ENCODE data around the gene PRSS38.

- no peak for TF ChIP-seq CTCF (conservative IDR thresholded peaks at IDR 0.05)
- no peak for TF ChIP-seq EZH2 (IDR thresholded peaks at IDR 0.05; ENCODE audit: low read depth)
Observed at GRCh38 chr1:227886503-227886961, 71.1 kb downstream of the PRSS38 start.
